ENCODE measurements around the gene RND2.

RND2 gene

DNA sequence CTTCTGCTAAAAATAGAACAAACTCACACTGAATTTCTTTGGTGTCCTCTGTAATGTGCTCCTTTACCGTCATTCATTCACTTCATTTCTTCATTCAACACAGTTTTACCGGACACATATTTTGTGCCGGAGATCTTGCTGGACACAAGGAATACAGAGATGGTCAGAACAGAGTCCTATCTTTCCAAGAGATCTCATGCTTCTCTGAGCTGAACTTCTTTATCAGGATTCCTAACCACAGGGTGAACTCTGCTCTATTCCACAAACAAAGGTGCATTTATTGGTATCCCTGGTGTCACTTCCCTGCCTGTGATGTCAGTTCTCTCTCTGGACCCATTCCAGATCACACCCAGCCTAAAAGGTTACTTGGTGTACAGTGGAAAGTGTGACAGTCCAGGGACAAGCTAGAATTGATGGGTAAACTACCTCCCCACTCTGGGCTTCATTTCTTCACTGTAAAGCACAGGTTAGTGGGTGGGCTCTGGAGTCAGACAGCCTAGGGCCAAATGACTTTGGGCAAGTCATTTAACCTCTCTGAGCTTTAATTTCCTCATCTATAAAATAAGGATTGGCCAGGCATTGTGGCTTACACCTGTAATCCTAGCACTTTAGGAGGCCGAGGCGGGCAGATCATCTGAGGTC lies 14.2 kb upstream of the RND2 start:
- Histone ChIP-seq H3K23ac (ENCODE audit: low read length in 2 of 2) (no peak overlapping the region), H3K27me3 (ENCODE audit: control insufficient read depth in 1 of 2, insufficient read depth in 1 of 2, low read length in 2 of 2) (no peaks in the 10 kb centered on the region), H4K8ac (ENCODE audit: low read length) (no peak overlapping the region), H2BK5ac (ENCODE audit: low read depth, low read length, poor library complexity, severe bottlenecking) (no peak overlapping the region), H3K27ac (ENCODE audit: low read length, poor library complexity, severe bottlenecking) (no peak overlapping the region), H3K36me3 (ENCODE audit: control insufficient read depth in 1 of 2, insufficient read depth in 2 of 2, low read depth in 1 of 2, low read length in 2 of 2) (peaks cover 35 to 50% of the 10 kb centered on the region in 2 experiments), H2BK12ac (ENCODE audit: low read length in 2 of 2) (no peak overlapping the region), H3K9ac (ENCODE audit: low read length) (peak overlapping the region; percentile 26), H4K91ac (ENCODE audit: low read length) (no peak overlapping the region), H2BK120ac (ENCODE audit: low read depth, low read length) (no peak overlapping the region), H2AFZ (ENCODE audit: low read depth, low read length) (no peak overlapping the region), H3K9me3 (ENCODE audit: control insufficient read depth, low read length) (no peaks in the 10 kb centered on the region), H3K4ac (ENCODE audit: low read depth in 1 of 2, low read length in 2 of 2) (no peak overlapping the region), H3K4me2 (ENCODE audit: low read length, poor library complexity, severe bottlenecking) (no peak overlapping the region), H3K14ac (ENCODE audit: low read length in 2 of 2) (no peak overlapping the region), H3K18ac (ENCODE audit: low read depth in 1 of 2, low read length in 2 of 2) (no peak overlapping the region), H3K4me1 (ENCODE audit: control insufficient read depth, insufficient read depth, low read depth, low read length) (peaks cover 7% of the 10 kb centered on the region), H2AK5ac (ENCODE audit: low read length, severe bottlenecking) (no peak overlapping the region), H2BK15ac (ENCODE audit: low read depth, poor library complexity, severe bottlenecking) (no peak overlapping the region), H3K4me3 (ENCODE audit: insufficient read depth in 1 of 2, low read depth in 1 of 2, low read length in 2 of 2) (no peak overlapping the region), H3K79me1 (replicated peaks; ENCODE audit: low read length, poor library complexity, severe bottlenecking) (peaks cover 14% of the 10 kb centered on the region)
- WGBS = 95% methylated on average over 5 of the region's 5 CpGs
- no peak for DNase-seq

DNA sequence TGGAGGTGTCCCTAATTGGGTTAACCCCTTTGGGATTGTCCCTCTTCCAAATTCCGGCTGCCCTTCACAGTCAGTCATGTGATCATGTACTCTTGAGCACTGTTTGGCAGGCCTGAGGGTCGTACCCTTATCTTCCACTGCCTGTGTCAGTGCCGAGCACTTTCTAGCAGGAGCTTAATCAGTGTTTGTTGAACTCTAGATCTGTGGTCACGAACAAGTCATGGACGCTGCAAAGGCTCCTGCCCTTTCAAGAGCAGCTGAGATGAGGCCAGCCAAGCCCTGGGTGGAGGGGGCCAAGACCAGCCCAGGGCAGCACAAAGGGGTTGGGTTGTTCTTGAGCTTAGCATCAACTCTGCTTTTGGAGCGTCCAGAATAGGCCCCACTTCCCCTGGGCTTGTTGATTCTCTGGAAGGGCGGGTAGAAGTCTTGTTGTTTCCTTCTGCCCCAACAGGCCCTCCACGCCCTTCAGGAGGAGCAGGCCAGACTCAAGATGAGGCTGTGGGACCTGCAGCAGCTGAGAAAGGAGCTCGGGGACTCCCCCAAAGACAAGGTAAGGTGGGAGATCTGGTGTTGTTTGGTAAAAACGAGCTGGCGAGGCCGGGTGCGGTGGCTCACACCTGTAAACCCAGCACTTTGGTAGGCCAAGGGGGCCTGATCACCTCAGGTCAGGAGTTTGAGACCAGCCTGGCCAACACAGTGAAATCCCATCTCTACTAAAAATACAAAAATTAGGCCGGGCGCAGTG lies 13.1 kb upstream of the RND2 start:
- no peak overlapping the region for H2AK5ac ChIP-seq (ENCODE audit: low read length, severe bottlenecking)
- no peak overlapping the region for H2BK12ac ChIP-seq (ENCODE audit: low read length in 2 of 2)
- H3K9ac ChIP-seq (ENCODE audit: low read length) = peak overlapping the region; percentile 38
- no peak overlapping the region for H2BK5ac ChIP-seq (ENCODE audit: low read depth, low read length, poor library complexity, severe bottlenecking)
- no peak for DNase-seq
- no peak overlapping the region for H3K4ac ChIP-seq (ENCODE audit: low read depth in 1 of 2, low read length in 2 of 2)
- H2AFZ ChIP-seq (ENCODE audit: low read depth, low read length) = no peak overlapping the region
- peak overlapping the region in 1 of 2 experiments; percentile 64 for H3K14ac ChIP-seq (ENCODE audit: low read length in 2 of 2)
- H3K79me1 ChIP-seq (replicated peaks; ENCODE audit: low read length, poor library complexity, severe bottlenecking) = peaks cover 22% of the 10 kb centered on the region
- WGBS = 81% methylated on average over 15 of the region's 15 CpGs
- no peaks in the 10 kb centered on the region for H3K9me3 ChIP-seq (ENCODE audit: control insufficient read depth, low read length)
- peaks cover 45 to 61% of the 10 kb centered on the region in 2 experiments for H3K36me3 ChIP-seq (ENCODE audit: control insufficient read depth in 1 of 2, insufficient read depth in 2 of 2, low read depth in 1 of 2, low read length in 2 of 2)
- H4K8ac ChIP-seq (ENCODE audit: low read length) = no peak overlapping the region
- peak overlapping the region in 1 of 2 experiments; percentile 4 for H3K4me3 ChIP-seq (ENCODE audit: insufficient read depth in 1 of 2, low read depth in 1 of 2, low read length in 2 of 2)
- no peak overlapping the region for H3K23ac ChIP-seq (ENCODE audit: low read length in 2 of 2)
- H4K91ac ChIP-seq (ENCODE audit: low read length) = no peak overlapping the region
- H3K4me1 ChIP-seq (ENCODE audit: control insufficient read depth, insufficient read depth, low read depth, low read length) = peaks cover 7% of the 10 kb centered on the region
- no peaks in the 10 kb centered on the region for H3K27me3 ChIP-seq (ENCODE audit: control insufficient read depth in 1 of 2, insufficient read depth in 1 of 2, low read length in 2 of 2)
- no peak overlapping the region for H2BK120ac ChIP-seq (ENCODE audit: low read depth, low read length)
- no peak overlapping the region for H2BK15ac ChIP-seq (ENCODE audit: low read depth, poor library complexity, severe bottlenecking)
- no peak overlapping the region for H3K4me2 ChIP-seq (ENCODE audit: low read length, poor library complexity, severe bottlenecking)
- H3K27ac ChIP-seq (ENCODE audit: low read length, poor library complexity, severe bottlenecking) = no peak overlapping the region
- H3K18ac ChIP-seq (ENCODE audit: low read depth in 1 of 2, low read length in 2 of 2) = no peak overlapping the region

DNA sequence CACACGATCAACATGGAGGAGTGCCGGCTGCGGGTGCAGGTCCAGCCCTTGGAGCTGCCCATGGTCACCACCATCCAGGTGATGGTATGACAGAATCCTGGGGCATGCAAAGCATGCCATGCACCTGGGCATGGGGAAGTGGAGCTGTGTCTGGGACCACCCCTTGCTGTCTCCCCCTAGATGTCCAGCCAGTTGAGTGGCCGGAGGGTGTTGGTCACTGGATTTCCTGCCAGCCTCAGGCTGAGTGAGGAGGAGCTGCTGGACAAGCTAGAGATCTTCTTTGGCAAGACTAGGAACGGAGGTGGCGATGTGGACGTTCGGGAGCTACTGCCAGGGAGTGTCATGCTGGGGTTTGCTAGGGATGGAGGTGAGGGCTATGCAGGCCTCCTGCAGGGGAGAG lies 11.7 kb upstream of the RND2 start:
- Histone ChIP-seq H2AK5ac (ENCODE audit: low read length, severe bottlenecking) (no peak overlapping the region), H3K23ac (ENCODE audit: low read length in 2 of 2) (no peak overlapping the region)
- WGBS = 95% methylated on average over 8 of the region's 8 CpGs

DNA sequence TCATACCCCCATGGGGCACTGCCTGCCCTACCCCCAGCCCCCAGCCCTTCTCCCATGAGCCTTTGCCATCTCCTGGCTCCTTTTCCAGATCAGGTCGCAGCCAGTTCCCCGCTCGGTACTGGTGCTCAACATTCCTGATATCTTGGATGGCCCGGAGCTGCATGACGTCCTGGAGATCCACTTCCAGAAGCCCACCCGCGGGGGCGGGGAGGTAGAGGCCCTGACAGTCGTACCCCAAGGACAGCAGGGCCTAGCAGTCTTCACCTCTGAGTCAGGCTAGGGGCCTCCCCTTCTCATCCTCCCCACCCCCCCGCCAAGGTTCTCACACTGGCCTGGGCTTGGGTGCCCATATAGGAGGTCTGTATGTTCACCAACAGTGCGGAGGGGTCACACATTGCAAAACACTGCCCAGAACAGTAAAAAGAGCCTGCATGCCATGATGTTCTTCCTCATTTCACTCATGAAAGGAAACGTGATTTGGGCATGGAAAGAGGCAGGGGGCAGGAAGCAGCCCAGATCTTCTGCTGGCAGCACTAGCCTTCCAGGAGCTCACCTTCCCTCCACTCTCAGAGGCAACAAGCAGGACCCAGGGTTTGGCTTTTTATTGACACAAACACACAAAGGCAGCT lies 10.9 kb upstream of the RND2 start:
- Histone ChIP-seq H3K4me2 (ENCODE audit: low read length, poor library complexity, severe bottlenecking) (no peak overlapping the region), H2BK5ac (ENCODE audit: low read depth, low read length, poor library complexity, severe bottlenecking) (no peak overlapping the region), H3K9me3 (ENCODE audit: control insufficient read depth, low read length) (no peaks in the 10 kb centered on the region), H3K18ac (ENCODE audit: low read depth in 1 of 2, low read length in 2 of 2) (no peak overlapping the region), H3K23ac (ENCODE audit: low read length in 2 of 2) (no peak overlapping the region), H3K27me3 (ENCODE audit: control insufficient read depth in 1 of 2, insufficient read depth in 1 of 2, low read length in 2 of 2) (no peaks in the 10 kb centered on the region), H2BK120ac (ENCODE audit: low read depth, low read length) (no peak overlapping the region), H3K79me1 (replicated peaks; ENCODE audit: low read length, poor library complexity, severe bottlenecking) (peaks cover 33% of the 10 kb centered on the region), H2BK12ac (ENCODE audit: low read length in 2 of 2) (no peak overlapping the region), H3K4ac (ENCODE audit: low read depth in 1 of 2, low read length in 2 of 2) (no peak overlapping the region), H2BK15ac (ENCODE audit: low read depth, poor library complexity, severe bottlenecking) (no peak overlapping the region), H4K8ac (ENCODE audit: low read length) (no peak overlapping the region), H3K9ac (ENCODE audit: low read length) (peak overlapping the region; percentile 56), H3K36me3 (ENCODE audit: control insufficient read depth in 1 of 2, insufficient read depth in 2 of 2, low read depth in 1 of 2, low read length in 2 of 2) (peaks cover 56 to 81% of the 10 kb centered on the region in 2 experiments), H4K91ac (ENCODE audit: low read length) (no peak overlapping the region), H3K4me1 (ENCODE audit: control insufficient read depth, insufficient read depth, low read depth, low read length) (peaks cover 13% of the 10 kb centered on the region), H3K27ac (ENCODE audit: low read length, poor library complexity, severe bottlenecking) (no peak overlapping the region), H2AK5ac (ENCODE audit: low read length, severe bottlenecking) (no peak overlapping the region), H3K14ac (ENCODE audit: low read length in 2 of 2) (no peak overlapping the region), H2AFZ (ENCODE audit: low read depth, low read length) (no peak overlapping the region), H3K4me3 (ENCODE audit: insufficient read depth in 1 of 2, low read depth in 1 of 2, low read length in 2 of 2) (no peak overlapping the region)
- WGBS = 91% methylated on average over 12 of the region's 12 CpGs
- DNase-seq = no peak

More for the DNA sequence above, 11.7 kb upstream of the RND2 start:
- H2BK15ac ChIP-seq (ENCODE audit: low read depth, poor library complexity, severe bottlenecking) = no peak overlapping the region
- no peak overlapping the region for H3K4me3 ChIP-seq (ENCODE audit: insufficient read depth in 1 of 2, low read depth in 1 of 2, low read length in 2 of 2)
- H2BK12ac ChIP-seq (ENCODE audit: low read length in 2 of 2) = no peak overlapping the region
- H3K18ac ChIP-seq (ENCODE audit: low read depth in 1 of 2, low read length in 2 of 2) = no peak overlapping the region
- H4K91ac ChIP-seq (ENCODE audit: low read length) = no peak overlapping the region
- no peak overlapping the region for H3K9ac ChIP-seq (ENCODE audit: low read length)
- no peaks in the 10 kb centered on the region for H3K9me3 ChIP-seq (ENCODE audit: control insufficient read depth, low read length)
- no peak overlapping the region for H2AFZ ChIP-seq (ENCODE audit: low read depth, low read length)
- H3K27me3 ChIP-seq (ENCODE audit: control insufficient read depth in 1 of 2, insufficient read depth in 1 of 2, low read length in 2 of 2) = no peaks in the 10 kb centered on the region
- H2BK120ac ChIP-seq (ENCODE audit: low read depth, low read length) = no peak overlapping the region
- peaks cover 30% of the 10 kb centered on the region for H3K79me1 ChIP-seq (replicated peaks; ENCODE audit: low read length, poor library complexity, severe bottlenecking)
- peaks cover 53 to 73% of the 10 kb centered on the region in 2 experiments for H3K36me3 ChIP-seq (ENCODE audit: control insufficient read depth in 1 of 2, insufficient read depth in 2 of 2, low read depth in 1 of 2, low read length in 2 of 2)
- no peak overlapping the region for H2BK5ac ChIP-seq (ENCODE audit: low read depth, low read length, poor library complexity, severe bottlenecking)
- no peak for DNase-seq
- no peak overlapping the region for H3K27ac ChIP-seq (ENCODE audit: low read length, poor library complexity, severe bottlenecking)
- no peak overlapping the region for H3K4ac ChIP-seq (ENCODE audit: low read depth in 1 of 2, low read length in 2 of 2)
- H3K14ac ChIP-seq (ENCODE audit: low read length in 2 of 2) = no peak overlapping the region
- peaks cover 10% of the 10 kb centered on the region for H3K4me1 ChIP-seq (ENCODE audit: control insufficient read depth, insufficient read depth, low read depth, low read length)
- no peak overlapping the region for H3K4me2 ChIP-seq (ENCODE audit: low read length, poor library complexity, severe bottlenecking)
- no peak overlapping the region for H4K8ac ChIP-seq (ENCODE audit: low read length)
